HG03159 (cell line): ENCODE results near the gene SLC26A9.

Experiments
- ATAC-seq: cut with Tn5 transposase; IDR thresholded peaks from one replicate; pipeline ENCODE4 v1.9.1; 2021; ENCODE audit warnings: mild to moderate bottlenecking, moderate library complexity; ENCODE audit not compliant: unreplicated experiment

SLC26A9 gene

DNA sequence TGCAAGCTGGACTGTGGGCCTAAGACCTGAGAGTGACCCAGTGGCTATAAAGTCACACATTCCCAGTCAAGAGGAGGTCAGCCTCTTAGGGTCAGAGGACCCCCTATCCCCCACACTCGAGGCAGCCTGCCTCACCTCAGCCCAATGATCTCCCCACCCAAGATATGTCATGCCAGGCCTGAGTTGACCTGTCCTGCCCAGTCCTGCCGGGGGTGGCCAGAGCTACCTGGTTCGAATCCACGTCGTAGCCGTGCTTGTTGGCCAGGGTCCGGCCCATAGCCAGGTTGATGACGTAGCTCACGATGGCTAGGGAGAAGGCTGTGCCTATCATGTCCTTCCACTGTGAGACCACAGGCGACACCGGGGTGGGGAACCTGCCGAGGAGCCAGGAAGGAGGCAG is 15.6 kb downstream of the SLC26A9 start:
- ATAC-seq: no peak

DNA sequence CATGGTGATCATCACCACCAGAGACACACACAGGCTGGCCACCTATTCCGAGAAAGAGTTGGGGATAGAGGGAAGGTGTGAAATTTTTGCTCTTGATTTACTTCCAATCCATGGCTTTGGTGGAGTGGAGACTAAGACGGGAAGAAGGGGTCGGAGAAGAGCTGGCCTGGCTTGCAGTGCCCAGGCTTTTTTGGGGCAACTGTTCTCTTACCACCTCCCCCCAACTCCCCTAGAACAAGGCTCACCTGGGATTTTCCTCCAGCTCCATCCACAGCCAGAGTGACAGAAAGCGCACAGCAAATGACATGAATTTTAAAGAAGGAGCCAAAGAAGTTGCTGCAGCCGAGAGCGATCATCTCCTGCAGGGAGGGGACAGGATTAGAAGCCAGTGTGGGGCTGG is 16.0 kb downstream of the SLC26A9 start:
- ATAC-seq: no peak

DNA sequence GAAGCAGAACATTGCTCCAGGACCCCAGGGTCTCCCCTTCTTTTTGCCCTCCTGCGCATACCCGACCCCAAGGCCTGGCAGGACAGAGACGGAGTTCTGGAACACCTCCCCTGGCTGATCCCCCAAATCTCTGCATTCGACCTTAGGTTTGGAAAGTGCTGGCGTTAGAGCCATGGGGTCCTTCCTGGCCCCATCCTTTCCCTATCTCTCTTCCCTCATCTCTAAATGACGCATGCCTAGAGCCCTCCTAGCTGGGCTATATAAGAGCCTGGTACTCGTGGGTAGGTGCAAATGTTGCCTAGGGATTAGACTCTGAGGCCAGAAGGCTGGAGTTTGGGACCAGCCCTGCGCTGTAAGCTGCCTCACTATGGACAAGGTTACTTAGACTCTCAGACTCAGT is 16.6 kb downstream of the SLC26A9 start:
- no peak for ATAC-seq

DNA sequence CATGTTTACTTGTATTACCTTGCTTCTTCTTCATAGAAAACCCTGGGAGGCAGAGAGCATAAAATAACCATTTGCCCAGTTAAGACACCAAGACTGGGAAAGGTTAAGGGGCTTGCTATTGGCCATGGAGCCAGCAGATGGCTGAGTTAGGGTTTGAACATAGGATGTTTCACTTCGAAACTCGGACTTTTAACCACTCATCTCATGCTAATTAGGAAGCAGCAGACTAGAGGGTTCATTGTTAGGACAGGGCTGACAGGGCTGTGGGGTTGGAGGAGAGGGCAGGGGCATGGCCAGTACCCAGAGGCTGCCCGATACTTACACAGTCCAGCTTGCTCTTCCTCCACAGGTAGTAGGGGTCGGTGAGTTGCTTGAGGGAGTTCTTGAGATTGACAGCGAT is 17.0 kb downstream of the SLC26A9 start:
- no peak for ATAC-seq

DNA sequence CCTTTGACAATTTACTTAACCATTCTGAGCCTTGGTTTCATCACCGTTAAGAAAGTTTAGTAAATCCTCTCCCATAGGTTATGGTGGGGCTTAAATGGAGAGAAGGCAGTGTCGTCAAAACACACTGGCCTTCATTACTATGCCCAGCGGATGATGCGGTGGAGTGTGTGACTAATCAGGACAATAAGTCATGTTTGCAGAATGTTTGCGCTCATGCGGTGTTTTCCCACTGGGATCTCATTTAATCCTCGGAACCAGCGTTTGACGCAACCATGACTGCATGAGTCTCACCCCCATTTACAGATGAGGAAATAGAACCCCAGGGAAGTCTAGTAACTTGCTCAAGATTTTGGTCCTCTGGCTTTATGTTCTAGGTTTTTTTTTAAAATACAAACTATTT is 17.5 kb downstream of the SLC26A9 start:
- ATAC-seq: no peak

DNA sequence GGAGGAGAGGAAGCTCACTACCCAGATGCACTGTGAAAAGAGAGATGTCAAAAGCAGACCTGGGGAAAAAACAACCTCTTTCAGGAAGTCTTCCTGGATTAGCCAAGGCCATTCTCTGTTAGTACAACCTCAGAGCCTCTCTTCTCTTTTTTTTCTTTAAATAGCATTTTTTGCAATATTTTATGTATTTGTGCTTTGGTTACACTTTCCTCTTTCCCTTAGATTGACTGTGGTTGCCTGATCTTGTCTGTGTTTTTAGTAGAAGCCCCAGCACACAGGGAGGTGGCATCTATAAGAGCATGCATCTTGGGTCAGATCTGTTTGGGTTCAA is 18.8 kb downstream of the SLC26A9 start:
- ATAC-seq: no peak

DNA sequence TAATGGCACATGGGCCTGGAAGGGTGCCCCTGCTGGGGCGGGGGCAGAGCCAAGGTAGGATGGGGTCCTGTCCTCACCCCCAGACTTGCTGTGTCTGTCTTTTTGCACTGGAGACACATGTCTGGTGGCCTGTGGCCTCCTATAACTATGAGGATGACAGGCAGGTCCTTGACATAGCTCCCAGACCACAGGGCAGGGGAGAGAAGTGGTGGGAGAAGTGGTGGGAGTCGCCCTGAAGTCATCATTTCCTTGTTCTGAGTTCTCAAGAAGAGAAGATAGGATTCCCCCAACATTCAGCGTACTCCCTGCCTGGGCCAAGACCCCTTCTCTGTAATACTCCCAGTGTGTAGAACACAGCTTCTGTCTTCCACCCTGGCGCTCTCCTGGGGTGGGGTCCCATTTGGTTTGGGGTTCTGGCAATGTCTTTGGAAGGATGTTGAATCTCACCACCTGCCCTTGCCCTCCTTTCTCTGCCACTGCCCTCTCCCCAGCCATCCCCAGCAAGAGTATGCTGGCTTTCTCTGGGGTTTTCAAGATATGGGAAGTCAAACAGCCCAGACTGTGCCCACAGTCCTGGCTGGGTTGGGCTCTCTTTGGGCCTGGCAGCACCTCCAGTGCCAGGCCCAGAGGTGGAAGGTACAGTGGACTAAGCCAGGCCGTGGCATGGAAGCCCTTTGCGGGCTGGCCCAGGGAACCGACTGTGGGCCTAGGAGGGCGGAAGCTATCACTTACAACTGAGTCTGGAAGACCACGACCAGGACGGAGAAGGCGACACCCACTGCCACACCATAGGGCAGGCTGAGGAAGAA is 19.4 kb downstream of the SLC26A9 start:
- no peak for ATAC-seq

DNA sequence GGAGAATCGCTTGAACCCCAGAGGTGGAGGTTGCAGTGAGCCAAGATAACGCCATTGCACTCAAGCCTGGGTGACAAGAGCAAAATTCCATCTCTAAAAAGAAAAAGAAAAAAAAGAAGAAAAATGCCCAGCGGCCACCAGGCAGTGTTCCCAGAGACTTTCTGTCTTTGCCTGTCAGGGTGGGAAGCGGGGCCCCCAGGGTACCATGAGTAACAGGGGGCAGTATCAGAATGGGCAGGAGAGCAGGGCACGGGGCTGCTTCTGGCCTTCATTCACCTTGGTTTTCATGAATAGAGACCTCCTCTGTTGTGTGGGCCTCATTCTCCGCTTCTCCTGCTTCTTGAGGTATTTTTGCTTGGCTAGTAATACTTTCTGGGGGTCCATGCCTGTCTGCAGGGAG is 20.4 kb downstream of the SLC26A9 start:
- no peak for ATAC-seq

DNA sequence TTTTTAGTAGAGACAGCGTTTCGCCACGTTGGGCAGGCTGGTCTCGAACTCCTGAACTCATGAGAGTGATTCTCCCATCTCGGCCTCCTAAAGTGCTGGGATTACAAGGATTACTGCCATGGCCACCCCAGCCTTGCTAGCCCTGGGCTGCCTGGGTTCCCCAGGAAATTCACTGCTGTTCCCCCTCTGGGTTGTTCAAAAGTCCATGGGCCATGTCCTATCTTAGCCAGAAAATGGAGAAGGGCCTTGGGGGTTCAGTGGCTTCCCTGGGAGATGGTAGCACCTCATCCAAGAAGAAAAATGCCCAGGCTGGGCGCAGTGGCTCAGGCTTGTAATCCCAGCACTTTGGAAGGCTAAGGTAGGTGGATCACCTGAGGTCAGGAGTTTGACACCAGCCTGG is 20.9 kb downstream of the SLC26A9 start:
- ATAC-seq: no peak

DNA sequence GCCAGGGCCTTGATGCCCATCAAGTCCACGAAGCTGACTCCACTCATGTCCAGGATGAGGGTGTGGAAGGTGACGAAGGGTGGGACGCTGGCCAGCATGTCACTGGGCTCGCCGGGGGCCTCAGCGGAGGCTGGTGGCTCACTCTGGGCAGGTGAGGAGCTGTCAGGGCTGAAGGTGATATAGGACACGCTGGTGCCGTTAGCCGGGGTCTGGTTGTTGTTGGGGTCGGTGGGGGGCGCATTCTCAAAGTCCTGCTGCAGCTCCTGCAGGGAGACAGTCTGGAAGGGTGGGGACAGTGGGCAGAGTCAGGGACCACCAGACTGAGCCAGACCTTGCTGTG is 21.7 kb downstream of the SLC26A9 start:
- ATAC-seq: no peak

DNA sequence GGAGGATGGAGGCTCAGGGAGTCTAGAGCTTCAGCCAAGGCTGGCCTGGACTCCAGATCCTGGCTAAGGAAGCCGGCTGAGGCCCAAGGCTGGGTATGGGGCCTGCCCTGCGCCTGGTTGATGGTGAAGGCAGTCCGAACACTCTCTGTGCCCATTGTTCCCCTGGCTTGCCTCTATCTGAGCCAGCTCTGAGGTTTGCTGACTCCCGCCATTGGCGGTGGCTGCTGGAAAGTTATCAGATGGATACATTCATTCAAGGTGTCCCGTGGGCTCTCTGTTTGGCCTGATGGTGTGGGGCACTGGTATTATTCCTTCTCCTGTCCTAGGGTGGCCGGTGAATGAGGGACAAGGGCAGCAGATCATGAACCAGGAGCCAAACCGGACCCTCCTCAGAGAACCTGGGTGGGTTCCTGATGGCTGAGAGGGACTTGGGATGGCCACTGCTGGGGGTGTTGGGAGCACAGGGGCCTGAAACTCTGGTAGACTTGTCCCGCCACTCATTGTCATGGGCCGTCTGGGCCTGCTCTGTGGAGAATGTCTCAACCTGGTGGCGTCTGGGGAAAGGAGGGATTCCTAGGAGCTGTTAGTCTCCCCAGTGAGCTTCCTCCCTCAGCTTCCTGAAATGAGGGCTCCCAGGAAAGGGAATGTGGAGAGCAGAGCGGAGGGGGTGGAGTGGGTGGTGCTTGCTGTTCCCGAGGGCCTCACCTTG is 22.2 kb downstream of the SLC26A9 start:
- no peak for ATAC-seq

DNA sequence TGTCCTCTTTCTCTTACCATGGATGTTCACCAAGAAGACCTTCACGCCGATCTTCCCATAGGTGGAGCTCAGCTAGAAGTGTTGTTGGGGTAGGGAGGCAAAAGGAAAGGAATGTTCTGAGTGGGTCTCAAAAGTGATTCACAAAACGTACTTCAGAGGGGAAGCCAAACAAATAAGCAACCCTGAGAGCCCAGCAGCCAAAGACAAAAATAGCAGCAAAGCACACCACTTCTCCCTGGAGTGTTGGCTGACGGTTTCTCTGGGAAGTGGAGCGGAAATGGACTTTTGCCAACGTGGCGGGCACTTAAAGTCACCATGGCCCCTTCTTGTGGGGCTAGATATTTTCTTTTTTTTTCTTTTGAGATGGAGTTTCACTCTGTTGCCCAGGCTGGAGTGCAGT is 23.1 kb downstream of the SLC26A9 start:
- ATAC-seq: no peak

DNA sequence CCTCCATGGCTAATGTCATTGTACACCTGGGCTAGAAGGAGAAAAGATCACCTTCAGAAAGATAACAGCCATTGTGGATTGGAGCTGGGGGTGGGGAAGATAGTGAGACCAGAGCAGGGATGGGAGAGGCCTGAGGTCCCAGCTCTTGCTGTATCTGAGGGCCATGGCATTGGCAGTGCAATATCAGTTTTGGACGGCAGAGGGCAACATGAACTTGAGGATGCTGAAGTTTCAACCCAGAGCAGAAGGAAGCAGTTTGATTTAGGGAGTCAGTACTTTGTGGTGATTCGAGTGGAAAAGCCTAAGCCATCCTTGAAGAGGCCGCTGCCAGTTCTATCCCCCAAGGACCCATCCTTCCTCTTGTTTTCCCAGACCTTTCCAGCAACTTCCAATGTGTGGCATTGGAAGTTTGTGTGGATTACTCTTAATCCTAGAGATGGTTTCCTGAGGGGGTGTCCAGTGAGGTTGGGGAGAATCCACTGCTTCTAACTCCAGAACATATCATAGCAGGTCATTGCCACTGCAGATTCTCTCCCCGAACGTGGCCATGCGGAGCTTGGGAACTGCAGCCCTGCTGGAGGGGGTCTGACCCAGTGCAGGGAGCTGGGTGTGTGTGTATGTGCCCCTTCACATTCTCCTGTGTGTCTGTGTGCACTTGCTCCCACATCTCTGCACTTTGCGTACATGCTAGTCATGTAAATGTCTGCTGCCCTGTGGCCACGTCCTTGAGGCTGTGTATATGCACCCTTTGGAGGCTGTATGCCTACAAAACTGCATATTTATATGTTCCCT is 24.1 kb downstream of the SLC26A9 start:
- ATAC-seq: peak; percentile 61

DNA sequence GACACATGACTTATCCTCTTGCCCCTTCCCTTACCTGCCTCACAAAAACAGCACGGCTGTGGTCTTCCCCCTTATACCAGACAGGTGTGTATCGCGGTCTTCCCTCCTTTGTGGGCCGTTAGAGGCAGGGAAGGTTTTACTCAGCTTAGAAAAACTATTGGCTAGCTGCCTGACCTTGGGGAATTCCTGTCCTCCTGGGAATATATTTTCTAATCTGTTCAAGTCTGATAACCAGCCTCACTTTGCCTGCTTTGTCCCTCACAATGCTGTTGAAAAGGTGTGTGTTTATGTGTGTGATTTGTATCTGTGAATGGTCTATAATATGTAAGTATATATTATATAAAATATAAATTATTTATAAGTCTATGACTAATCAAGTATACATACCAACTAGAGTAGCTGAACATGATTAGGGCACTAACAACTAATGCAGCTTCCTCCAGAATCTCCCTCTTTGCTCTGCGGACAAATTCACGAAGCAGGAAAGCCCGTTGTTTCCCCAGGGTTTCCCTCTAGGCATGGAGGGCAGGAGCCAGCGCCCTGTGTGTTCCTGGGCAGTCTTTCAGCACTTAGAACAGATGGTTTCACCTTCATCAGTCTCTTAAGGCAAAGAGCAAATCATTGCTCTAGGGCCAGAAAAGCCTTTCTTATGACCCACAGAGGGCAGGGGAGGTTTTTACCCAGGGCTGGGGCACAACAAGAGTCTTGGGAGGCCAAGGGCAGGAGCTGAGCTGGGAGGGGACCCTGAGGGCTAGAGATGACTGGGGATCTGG is 25.6 kb downstream of the SLC26A9 start:
- ATAC-seq: no peak

DNA sequence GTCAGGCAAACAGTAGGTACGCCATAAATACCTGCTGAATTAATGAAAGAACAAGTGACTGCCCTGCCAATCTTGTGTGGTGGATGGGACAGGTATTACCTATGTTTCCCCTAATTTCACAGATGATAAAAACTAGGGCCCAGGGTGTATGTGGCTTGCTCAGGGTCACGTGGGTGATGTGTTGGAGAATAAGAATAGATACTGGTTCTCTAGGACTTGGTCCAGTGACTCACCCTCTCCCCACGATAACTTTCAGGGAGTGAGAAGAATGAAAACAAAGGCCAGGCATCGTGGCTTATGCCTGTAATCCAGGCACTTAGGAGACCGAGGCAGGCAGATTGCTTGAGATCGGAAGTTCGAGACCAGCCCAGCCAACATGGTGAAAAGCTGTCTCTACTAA is 26.7 kb downstream of the SLC26A9 start:
- ATAC-seq: no peak

DNA sequence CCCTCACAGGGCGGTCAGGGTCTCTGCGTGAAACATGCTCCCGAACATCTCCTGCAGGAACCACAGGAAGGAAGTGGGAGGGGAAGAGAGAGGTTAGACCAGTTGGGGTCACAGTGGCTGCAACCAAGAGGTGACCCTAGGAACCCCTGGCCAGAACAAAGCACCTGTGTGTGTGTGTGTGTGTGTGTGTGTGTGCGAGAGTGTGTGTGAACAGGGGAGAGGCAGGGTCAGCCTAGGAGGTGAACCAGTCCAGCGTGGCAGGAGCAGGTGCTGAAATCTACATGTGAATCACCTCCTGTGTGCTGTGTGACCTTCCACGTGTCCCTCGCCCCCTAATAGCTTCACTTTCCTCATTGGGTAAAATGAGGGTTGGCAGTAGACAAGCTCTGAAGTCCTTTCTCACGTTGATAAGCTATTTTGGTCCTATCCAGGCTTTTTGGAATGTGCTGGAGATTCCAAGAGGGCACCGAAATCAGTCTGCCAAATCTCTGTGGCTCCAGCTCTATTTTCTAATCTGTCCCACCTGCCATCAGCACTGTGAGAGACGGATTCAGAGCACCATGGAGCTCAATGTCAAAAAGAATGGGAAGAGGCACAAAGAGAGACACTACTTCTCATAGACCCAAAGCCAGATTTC is 27.8 kb downstream of the SLC26A9 start:
- no peak for ATAC-seq

DNA sequence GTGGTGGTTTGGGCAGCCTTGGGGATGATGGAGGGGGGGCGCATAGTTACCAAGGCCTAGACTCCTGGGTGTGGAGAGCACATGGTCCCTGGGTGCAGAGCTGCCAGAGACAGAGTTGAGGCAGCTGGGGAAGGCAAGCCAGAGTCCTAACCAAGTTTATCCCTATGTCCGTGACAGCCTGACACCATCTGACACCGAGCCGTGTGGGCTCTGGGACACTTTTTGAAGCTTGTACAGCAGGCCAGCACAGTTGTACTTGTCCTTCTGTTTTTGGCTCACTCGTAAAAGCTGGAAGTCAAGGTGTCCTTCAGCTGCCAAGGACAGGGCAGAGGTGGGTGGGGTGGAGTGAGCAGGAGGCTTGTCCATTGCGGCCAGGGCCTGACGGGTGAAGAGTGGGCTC is 28.5 kb downstream of the SLC26A9 start:
- ATAC-seq: no peak

DNA sequence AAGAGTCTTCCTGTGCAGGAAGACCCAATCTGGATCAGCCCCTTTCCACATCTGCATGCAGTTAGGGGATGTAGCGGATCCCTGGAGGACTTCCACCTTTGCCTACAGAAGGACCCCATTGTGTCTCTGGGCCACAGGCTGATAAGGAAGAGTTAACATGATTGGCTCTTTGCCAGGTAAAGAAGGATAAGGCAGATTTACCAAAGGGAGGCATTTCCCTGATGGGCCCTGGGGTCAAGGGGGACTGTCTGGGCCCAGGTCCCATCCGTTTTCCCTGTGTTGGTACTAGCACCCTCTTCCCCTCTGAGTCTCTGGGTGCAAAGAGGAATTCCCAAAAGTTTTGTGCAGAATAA is 29.1 kb downstream of the SLC26A9 start:
- no peak for ATAC-seq

DNA sequence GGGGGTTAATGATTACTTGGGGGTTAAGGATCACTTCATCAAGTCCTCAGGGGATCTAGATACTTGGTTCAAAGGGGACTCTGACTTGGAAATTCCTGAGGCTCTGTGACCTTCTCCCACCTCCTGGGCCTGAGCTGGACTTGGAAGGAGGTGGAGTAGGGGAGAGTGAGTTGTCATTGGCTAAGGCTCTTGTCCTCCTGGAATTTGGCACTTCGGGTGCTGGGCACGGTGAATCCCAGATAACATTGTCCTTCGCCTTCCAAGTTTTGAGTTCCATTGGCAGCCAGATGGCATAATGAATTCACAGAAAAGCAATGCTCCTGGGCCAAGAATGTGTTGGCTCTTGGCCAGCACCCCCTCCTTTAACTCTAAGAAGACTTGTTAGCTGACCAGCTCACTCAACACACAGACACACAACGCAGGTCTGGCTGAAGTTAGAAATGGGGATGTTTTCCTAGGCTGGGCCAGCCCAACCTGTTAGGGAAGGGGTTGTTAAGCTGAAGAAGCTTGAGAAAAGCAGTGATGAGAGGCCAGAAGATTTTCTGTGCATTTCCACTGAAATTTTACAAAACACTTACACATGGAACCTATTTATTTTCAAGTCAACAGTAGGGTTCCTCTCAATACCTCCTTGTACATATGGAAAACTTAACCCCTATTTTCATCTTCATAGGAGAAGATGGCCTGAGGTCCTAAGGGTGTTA is 29.7 kb downstream of the SLC26A9 start:
- no peak for ATAC-seq

DNA sequence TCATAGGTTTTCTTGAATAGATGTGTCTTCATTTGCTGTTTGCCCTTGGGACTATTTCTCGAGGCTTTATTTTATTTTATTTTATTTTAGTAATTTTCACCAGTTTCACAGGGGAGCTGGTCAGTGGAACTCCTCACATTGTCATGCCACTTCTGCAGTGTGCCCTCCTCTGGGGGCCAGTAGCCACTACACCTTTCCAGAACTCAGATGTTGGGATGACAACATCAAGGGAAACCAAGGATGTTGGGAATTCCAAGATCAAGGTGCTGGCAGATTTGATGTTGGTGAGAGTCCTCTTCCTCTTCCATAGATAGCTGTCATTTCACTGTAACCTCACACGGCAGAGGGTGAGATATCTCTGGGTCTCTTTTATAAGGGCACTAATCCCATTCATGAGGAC is 35.5 kb downstream of the SLC26A9 start:
- ATAC-seq: no peak
